Endothelial cell of umbilical vein (primary cell): ENCODE measurements around the gene SPOUT1. TPM values are rescaled to one million over a fixed set of nuclear protein-coding genes. Genes with fewer than 3 reads are reported as not detected.

Experiments
- BruUV-seq: library from RNA; stranded (reverse); fragments of 400-500 nt; replicated peaks from 2 replicates; lab custom pipeline; 2021; lab: Mats Ljungman, UMichigan
- CTCF ChIA-PET: fragments of 300-600, 350-600 bp; sonication (Branson Sonifier 250); formaldehyde crosslinking; loops from one replicate; lab custom pipeline; 2021; ENCODE audit warnings: antibody characterized with exemption, inconsistent platforms; lab: Charles Lee
- POLR2A ChIA-PET: fragments of 300-600, 350-600 bp; sonication (Branson Sonifier 250); formaldehyde crosslinking; loops from one replicate; lab custom pipeline; 2021; ENCODE audit warnings: antibody characterized with exemption, inconsistent platforms; lab: Charles Lee
- DNase-seq: peaks from one replicate; pipeline ENCODE4 v3.0.0-alpha.2; 2011; ENCODE audit warnings: low read depth, low spot score
- FAIRE-seq: peaks from 2 replicates; lab custom pipeline; 2011; peaks lifted over from hg19 to GRCh38; lab: Jason Lieb, UNC
- H2AFZ ChIP-seq: 2 replicates; pipeline ENCODE4 v1.6.0; 2012; ENCODE audit warnings: low read depth, low read length, control low read depth, inconsistent platforms
- H3K27ac ChIP-seq: 2 replicates; pipeline ENCODE4 v1.5.1; 2011; ENCODE audit warnings: low read depth, mild to moderate bottlenecking, control low read depth, low read length, moderate library complexity; ENCODE audit not compliant: insufficient read depth
- H3K27me3 ChIP-seq, 2 experiments: 2 replicates each; pipeline versions ENCODE4 v1.6.0 to v1.6.1; 2011; ENCODE audit warnings: low read length in 2 of 2, mixed read lengths in 1 of 2; ENCODE audit not compliant: control insufficient read depth in 2 of 2, insufficient read depth in 2 of 2
- H3K36me3 ChIP-seq, 2 experiments: 2 replicates in 1 of 2; 3 replicates in 1 of 2; pipeline ENCODE4 v1.5.1; 2011; ENCODE audit warnings: low read length in 2 of 2, mild to moderate bottlenecking in 1 of 2, moderate library complexity in 1 of 2; ENCODE audit not compliant: control insufficient read depth in 2 of 2, insufficient read depth in 2 of 2; ENCODE audit errors: extremely low read depth in 1 of 2
- H3K4me1 ChIP-seq: 3 replicates; pipeline ENCODE4 v1.5.1; 2011; ENCODE audit warnings: mild to moderate bottlenecking, low read length; ENCODE audit not compliant: control insufficient read depth, insufficient read depth; ENCODE audit errors: extremely low read depth
- H3K4me2 ChIP-seq: 2 replicates; pipeline ENCODE4 v1.6.1; 2011; ENCODE audit warnings: low read length, control low read depth, mixed read lengths; ENCODE audit not compliant: insufficient read depth
- H3K4me3 ChIP-seq, 3 experiments: fragments of 200-600 bp in 1 of 3; sonication (generic), shearing (Covaris generic) in 1 of 3; replicated peaks in 1 of 3; 2 replicates each; pipeline ENCODE4 v1.5.1; 2011 to 2016; ENCODE audit warnings: control low read depth in 3 of 3, low read length in 3 of 3, mild to moderate bottlenecking in 2 of 3, inconsistent platforms in 1 of 3, low read depth in 1 of 3, moderate library complexity in 1 of 3; ENCODE audit not compliant: insufficient read depth in 1 of 3
- H3K79me2 ChIP-seq: 2 replicates; pipeline ENCODE4 v1.6.0; 2012; ENCODE audit warnings: low read length, inconsistent platforms; ENCODE audit not compliant: control insufficient read depth, insufficient read depth
- H3K9ac ChIP-seq: replicated peaks from 2 replicates; pipeline ENCODE3; 2011; ENCODE audit warnings: low read length, control low read depth; ENCODE audit not compliant: insufficient read depth; ENCODE audit errors: extremely low read depth
- H3K9me1 ChIP-seq: replicated peaks from 3 replicates; pipeline ENCODE4 v1.6.0; 2011; ENCODE audit warnings: mild to moderate bottlenecking, low read length; ENCODE audit not compliant: control insufficient read depth, insufficient read depth; ENCODE audit errors: extremely low read depth
- H3K9me3 ChIP-seq: replicated peaks from 2 replicates; pipeline ENCODE4 v1.5.1; 2012; ENCODE audit warnings: low read length, inconsistent platforms; ENCODE audit not compliant: control insufficient read depth, insufficient read depth
- H4K20me1 ChIP-seq: replicated peaks from 2 replicates; pipeline ENCODE3; 2011; ENCODE audit warnings: mild to moderate bottlenecking, low read length; ENCODE audit not compliant: control insufficient read depth, insufficient read depth; ENCODE audit errors: extremely low read depth
- EZH2 ChIP-seq: IDR thresholded peaks from 2 replicates; pipeline ENCODE4 v1.6.1; 2012; ENCODE audit warnings: borderline replicate concordance, low read depth, mild to moderate bottlenecking, moderate library complexity, low read length, inconsistent platforms; ENCODE audit not compliant: severe bottlenecking
- FOS ChIP-seq: IDR thresholded peaks from 2 replicates; pipeline ENCODE4 v1.6.1; 2011; ENCODE audit warnings: mild to moderate bottlenecking, low read length, moderate library complexity, borderline replicate concordance; ENCODE audit not compliant: insufficient read depth
- GATA2 ChIP-seq: IDR thresholded peaks from 2 replicates; pipeline ENCODE4 v1.7.0; 2011; ENCODE audit warnings: low read depth, mild to moderate bottlenecking, moderate library complexity, mixed read lengths, low read length; ENCODE audit not compliant: insufficient read length, insufficient read depth
- JUN ChIP-seq: IDR thresholded peaks from 2 replicates; pipeline ENCODE4 v1.6.1; 2011; ENCODE audit warnings: borderline replicate concordance, low read depth; ENCODE audit not compliant: insufficient read length, insufficient read depth
- MYC ChIP-seq: IDR thresholded peaks from one replicate; pipeline ENCODE4 v1.6.1; 2011; ENCODE audit warnings: mild to moderate bottlenecking, low read depth, low read length
- POLR2A ChIP-seq: IDR thresholded peaks from 2 replicates; pipeline ENCODE4 v1.6.1; 2012; ENCODE audit warnings: low read depth, mild to moderate bottlenecking, control low read depth, low read length
- POLR2AphosphoS5 ChIP-seq: IDR thresholded peaks from 2 replicates; pipeline ENCODE4 v1.6.1; 2012; ENCODE audit warnings: low read depth, mild to moderate bottlenecking, control low read depth, low read length, moderate library complexity; ENCODE audit not compliant: insufficient read depth
- dilution Hi-C: fragments of 300-500 bp; cut with MboI; formaldehyde crosslinking; loops from one replicate; pipeline ENCODE4 v1.15.0; 2019; ENCODE audit warnings: low sequenced_read_pairs; ENCODE audit not compliant: extremely low pct_ligation_motif_present
- intact Hi-C: fragments of 100-400 bp; cut with micrococcal nuclease; formaldehyde crosslinking; loops from one replicate; pipeline ENCODE4 v1.10.0; 2022
- polyA plus RNA-seq, 4 experiments: library from polyadenylated mRNA; depleted of rRNA in 3 of 4; stranded (reverse) in 3 of 4; unstranded in 1 of 4; fragments of >200 nt; gene quantifications; 2 replicates each; pipeline versions ENCODE4 v1.2.1 to v1.2.3, GENCODE V29; 2011 to 2012; ENCODE audit warnings: missing spikeins in 1 of 4
- total RNA-seq: library from RNA; stranded (reverse); gene quantifications from 2 replicates; pipeline ENCODE4 v1.2.3, GENCODE V29; 2021
- TF ChIP-seq, protein P1 (sequence below): IDR thresholded peaks from 2 replicates; pipeline ENCODE4 v1.6.1; 2011; ENCODE audit not compliant: insufficient read depth, insufficient read length
- TF ChIP-seq, protein P2 (sequence below), 2 donors: IDR thresholded peaks; 1 replicate in 1 of 2; 2 replicates in 1 of 2; pipeline ENCODE4 v1.5.1; 2011; ENCODE audit warnings: low read length in 2 of 2, mild to moderate bottlenecking in 2 of 2, moderate library complexity in 2 of 2, control low read depth in 1 of 2, inconsistent platforms in 1 of 2, low read depth in 1 of 2; ENCODE audit not compliant: insufficient read depth in 1 of 2; ENCODE audit errors: extremely low read depth in 1 of 2

SPOUT1 gene
- total and polyA plus RNA-seq, 2 donors (not counting 3 experiments of a cell fraction or from before 2014, with no cell fraction given) = 50.4 to 51.6 TPM

DNA sequence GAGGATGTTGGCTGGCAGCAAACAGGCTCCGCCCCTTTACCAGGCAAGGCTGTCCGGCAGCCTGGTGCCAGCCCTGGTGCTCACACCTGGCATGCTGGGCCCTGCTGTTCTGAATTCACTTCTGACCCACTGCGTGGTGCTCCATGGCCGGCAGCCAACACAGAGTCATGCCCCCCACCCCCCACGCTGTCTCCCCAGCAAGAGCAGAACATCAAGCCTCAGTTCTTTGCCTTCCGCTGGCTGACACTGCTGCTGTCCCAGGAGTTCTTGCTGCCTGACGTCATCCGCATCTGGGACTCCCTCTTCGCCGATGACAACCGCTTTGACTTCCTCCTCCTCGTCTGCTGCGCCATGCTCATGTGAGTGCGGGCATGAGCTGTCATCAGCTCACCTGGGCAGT is 23.9 kb downstream of the SPOUT1 start:
- TF ChIP-seq EZH2 = no peak
- TF ChIP-seq, protein P1, sequence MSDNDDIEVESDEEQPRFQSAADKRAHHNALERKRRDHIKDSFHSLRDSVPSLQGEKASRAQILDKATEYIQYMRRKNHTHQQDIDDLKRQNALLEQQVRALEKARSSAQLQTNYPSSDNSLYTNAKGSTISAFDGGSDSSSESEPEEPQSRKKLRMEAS = no peak
- TF ChIP-seq FOS = no peak
- TF ChIP-seq MYC = no peak
- TF ChIP-seq POLR2A = no peak
- no peak for TF ChIP-seq JUN
- no peak for TF ChIP-seq GATA2
- TF ChIP-seq, protein P2, sequence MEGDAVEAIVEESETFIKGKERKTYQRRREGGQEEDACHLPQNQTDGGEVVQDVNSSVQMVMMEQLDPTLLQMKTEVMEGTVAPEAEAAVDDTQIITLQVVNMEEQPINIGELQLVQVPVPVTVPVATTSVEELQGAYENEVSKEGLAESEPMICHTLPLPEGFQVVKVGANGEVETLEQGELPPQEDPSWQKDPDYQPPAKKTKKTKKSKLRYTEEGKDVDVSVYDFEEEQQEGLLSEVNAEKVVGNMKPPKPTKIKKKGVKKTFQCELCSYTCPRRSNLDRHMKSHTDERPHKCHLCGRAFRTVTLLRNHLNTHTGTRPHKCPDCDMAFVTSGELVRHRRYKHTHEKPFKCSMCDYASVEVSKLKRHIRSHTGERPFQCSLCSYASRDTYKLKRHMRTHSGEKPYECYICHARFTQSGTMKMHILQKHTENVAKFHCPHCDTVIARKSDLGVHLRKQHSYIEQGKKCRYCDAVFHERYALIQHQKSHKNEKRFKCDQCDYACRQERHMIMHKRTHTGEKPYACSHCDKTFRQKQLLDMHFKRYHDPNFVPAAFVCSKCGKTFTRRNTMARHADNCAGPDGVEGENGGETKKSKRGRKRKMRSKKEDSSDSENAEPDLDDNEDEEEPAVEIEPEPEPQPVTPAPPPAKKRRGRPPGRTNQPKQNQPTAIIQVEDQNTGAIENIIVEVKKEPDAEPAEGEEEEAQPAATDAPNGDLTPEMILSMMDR (IDR thresholded peaks at IDR 0.05; ENCODE audit: extremely low read depth in 1 of 2, insufficient read depth in 1 of 2, low read depth in 1 of 2, low read length in 2 of 2) = no peak
- no peak for TF ChIP-seq POLR2AphosphoS5
- intact Hi-C loops = no loop called here

More for the DNA sequence above, 23.9 kb downstream of the SPOUT1 start:
- no TSS peak for BruUV-seq
- Histone ChIP-seq H3K27me3 (no peaks in the 10 kb centered on the region), H3K9me1 (no peaks in the 10 kb centered on the region), H3K4me2 (no peak overlapping the region), H3K36me3 (peaks cover 12 to 44% of the 10 kb centered on the region in 2 experiments), H3K4me3 (no peak overlapping the region), H3K9me3 (no peaks in the 10 kb centered on the region), H3K27ac (no peak overlapping the region), H3K79me2 (no peaks in the 10 kb centered on the region), H3K4me1 (no peaks in the 10 kb centered on the region), H4K20me1 (no peaks in the 10 kb centered on the region), H2AFZ (no peak overlapping the region), H3K9ac (no peak overlapping the region)
- DNase-seq (no peak), FAIRE-seq (no peak)
- ChIA-PET POLR2A (no interaction called here), CTCF (no interaction called here)
- dilution Hi-C loops = no loop called here
